GM23248 (cell line): ENCODE data around the gene CDHR1.

Experiments
- EZH2 ChIP-seq: fragments of 200-600 bp; sonication (generic); IDR thresholded peaks from 2 replicates; pipeline ENCODE4 v1.6.1; 2018; ENCODE audit warnings: antibody characterized with exemption, mild to moderate bottlenecking; ENCODE audit not compliant: insufficient read depth, poor library complexity, severe bottlenecking
- EZH2phosphoT487 ChIP-seq: fragments of 200-600 bp; sonication (generic); IDR thresholded peaks from 2 replicates; pipeline ENCODE4 v1.6.1; 2018; ENCODE audit warnings: antibody characterized with exemption, moderate library complexity, mild to moderate bottlenecking, low read depth; ENCODE audit not compliant: insufficient read depth

GRCh38 chr10:84172467-84173356 lies 21.6 kb upstream of the CDHR1 start:
- no peak for TF ChIP-seq EZH2
- no peak for TF ChIP-seq EZH2phosphoT487
